Colon (tissue), 2 donors: ENCODE measurements around the gene TSC22D4.
"Not testable (repeated sequence)": the region's sequence is repeated elsewhere in the genome, so short reads cannot be mapped to it uniquely, and the experiment has no call there.

Source experiments
- FAIRE-seq: peaks from 2 replicates; lab custom pipeline; 2012; peaks lifted over from hg19 to GRCh38; lab: Jason Lieb, UNC
- donor health status: control.
- donor health status: control.

Gene TSC22D4

DNA sequence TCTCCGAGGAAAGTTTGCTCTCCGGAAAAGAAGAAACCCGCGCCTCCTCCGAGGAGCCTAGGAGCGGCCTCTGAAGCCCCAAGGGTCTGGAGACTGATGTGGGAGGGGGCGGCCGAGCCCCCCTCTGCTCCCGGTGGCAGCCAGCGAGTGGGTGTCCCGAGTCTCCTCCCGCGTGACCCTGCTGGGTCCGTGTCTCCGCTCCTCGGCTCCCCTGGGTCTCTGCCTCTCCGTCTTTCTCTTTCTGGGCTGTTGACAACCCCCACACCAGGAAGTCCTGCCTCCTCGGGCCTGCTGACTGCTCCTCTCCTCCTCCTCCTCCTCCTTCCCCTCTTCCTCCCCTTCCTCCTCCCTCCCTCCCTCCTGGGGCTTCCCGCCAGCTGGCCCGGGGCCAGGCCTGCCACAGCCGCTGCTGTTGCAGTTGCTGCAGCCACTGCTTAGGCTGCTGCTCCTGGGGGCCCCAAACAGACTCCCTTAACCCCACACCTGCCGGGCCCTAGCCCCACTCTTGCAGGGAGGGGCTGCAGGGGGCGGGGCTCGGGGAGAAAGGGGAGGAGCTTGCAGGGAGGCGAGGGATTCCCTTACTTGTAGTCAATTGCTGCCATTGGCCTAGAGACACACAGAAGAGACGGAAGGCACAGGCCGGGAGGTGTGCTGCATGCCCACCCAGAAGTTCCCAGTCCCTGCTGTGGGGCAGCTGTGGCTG is at the start of gene TSC22D4:
Gene TSC22D4 (minus strand): TSS at position 257 of the 703 bp plus-strand sequence. CDS start 1,176 bp downstream, outside the sequence.
- FAIRE-seq, result no peak

DNA sequence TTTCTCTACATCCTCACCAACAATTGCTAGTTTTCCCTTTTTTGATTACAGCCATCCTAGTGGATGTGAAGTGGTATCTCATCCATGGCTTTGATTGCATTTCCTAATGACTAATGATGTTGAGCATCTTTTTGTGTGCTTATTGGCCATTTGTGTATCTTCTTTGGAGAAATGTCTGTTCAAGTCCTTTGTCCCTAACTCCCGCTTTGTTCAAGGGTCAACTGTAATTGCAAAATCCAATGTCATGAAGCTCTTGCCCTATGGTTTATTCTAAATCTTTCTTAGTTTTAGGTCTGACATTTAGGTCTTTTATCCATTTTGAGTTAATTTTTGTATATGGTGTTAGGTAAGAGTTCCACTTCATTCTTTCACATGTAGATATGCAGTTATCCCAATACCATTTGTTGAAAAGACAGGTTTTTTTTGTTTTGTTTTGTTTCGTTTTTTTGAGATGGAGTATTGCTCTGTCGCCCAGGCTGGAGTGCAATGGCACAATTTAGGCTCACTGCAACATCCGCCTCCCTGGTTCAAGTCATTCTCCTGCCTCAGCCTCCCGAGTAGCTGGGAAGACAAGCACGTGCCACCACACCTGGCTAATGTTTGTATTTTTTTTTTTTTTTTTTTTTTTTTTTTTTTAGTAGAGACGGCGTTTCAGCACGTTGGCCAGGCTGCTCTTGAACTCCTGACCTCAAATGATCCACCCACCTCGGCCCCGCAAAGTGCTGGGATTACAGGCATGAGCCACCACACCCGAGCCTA is 49.3 kb upstream of the TSC22D4 start:
- not testable (repeated sequence) for FAIRE-seq

GRCh38 chr7:100523192-100523591 is 44.2 kb upstream of the TSC22D4 start:
- FAIRE-seq, result not testable (repeated sequence)

DNA sequence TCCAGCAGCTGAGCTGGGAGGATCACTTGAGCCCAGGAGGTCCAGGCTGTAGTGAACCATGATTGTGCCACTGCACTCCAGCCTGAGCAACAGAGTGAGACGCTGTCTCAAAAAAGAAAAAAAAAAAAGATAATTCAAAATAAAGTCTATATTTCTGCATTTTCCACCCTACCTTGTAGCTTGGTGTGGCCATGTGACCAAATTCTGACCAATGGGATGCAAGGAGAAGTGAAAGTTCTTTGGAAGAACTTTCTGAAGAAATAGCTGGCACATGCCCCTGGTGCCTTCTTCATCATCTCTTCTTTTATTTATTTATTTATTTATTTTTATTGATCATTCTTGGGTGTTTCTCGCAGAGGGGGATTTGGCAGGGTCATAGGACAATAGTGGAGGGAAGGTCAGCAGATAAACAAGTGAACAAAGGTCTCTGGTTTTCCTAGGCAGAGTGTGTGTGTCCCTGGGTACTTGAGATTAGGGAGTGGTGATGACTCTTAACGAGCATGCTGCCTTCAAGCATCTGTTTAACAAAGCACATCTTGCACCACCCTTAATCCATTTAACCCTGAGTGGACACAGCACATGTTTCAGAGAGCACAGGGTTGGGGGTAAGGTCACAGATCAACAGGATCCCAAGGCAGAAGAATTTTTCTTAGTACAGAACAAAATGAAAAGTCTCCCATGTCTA is 43.0 kb upstream of the TSC22D4 start:
- FAIRE-seq, result not testable (repeated sequence)

DNA sequence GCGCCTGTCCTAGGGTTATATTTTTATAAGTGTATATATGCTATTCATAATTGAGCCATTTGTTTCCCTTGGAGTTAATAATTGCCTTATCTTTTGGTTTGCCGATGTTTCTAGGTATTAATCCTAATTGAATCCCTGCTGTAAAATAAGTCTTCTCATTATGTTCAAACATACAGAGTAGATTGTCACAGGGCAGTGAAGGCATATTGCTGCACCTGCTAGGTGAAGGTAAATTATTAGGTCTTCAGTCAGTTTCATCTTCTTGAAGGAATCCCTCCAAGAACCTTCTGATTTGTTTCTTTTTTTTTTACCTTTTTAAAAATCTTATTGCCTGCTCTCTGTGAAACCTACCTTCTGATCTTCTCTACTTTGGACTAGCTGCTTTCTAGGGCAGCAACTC is 42.1 kb upstream of the TSC22D4 start:
- FAIRE-seq, result no peak

DNA sequence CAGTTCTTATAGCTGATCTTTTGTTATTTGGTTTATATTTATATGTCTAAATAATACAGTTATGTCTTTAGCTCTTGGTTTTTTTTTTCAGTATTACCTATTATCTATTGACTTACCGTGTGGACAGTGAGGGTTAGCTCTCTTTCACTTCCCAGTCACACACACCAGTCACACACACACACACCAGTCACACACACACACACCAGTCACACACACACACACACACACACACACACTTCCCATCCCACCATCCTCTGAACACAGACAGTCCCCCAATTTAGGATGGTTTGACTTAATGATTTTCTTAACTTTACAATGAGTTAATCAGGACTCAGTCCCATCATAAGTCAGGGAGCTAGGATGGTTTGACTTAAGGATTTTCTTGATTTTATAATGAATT is 41.1 kb upstream of the TSC22D4 start:
- FAIRE-seq, result no peak

DNA sequence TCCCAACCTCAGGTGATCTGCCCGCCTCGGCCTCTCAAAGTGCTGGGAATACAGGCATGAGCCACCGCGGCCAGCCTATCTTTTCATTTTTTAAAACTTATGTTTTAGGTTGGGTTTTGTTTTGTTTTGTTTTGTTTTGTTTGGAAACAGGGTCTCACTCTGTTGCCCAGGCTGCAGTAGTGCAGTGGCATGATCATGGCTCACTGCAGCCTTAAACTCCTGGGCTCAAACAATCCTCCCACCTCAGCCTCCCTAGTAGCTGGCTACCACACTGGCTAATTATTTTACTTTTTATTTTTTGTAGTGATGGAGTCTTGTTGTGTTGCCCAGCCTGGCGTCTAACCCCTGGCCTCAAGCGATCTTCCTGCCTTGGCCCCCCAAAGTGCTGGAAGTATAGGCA is 40.6 kb upstream of the TSC22D4 start:
- no peak for FAIRE-seq

- FAIRE-seq, result no peak
Observed at GRCh38 chr7:100517305-100517704, 38.3 kb upstream of the TSC22D4 start.

DNA sequence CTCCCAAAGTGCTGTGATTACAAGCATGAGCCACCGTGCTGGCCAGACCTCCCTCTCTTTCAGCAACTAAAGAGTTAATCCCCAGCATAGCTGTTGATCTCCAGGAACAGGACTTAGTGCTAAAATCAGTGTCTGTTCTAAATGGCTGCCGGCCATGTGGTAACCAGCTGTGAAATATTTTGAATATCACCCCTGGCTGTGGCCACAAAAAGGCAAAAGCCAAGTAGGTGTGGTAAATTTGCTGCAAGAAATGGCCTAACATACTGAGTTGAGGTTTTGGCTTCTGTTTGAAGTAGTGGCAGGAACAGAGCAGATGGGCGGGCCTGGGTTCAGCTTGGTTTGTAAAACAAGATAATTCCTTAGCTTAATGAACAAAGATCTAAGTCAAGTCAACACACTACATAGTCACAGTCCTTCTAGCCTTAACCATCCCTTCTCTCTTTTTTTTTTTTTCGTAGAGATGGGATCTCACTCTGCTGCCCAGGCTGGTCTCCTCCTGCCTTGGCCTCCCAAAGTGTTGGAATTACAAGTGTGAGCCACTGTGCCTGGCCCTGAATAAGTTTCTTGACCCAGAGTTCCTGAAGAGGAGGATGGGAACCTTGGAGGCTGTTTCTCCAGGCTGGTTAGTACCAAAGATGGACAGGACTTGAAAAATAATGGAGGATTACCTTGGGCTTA is 37.3 kb upstream of the TSC22D4 start:
- no peak for FAIRE-seq

- no peak for FAIRE-seq
Observed at GRCh38 chr7:100515072-100515532, 36.1 kb upstream of the TSC22D4 start.

GRCh38 chr7:100513212-100513810 is 34.3 kb upstream of the TSC22D4 start:
- no peak for FAIRE-seq

- no peak for FAIRE-seq
Observed at GRCh38 chr7:100510437-100511239, 31.6 kb upstream of the TSC22D4 start.

DNA sequence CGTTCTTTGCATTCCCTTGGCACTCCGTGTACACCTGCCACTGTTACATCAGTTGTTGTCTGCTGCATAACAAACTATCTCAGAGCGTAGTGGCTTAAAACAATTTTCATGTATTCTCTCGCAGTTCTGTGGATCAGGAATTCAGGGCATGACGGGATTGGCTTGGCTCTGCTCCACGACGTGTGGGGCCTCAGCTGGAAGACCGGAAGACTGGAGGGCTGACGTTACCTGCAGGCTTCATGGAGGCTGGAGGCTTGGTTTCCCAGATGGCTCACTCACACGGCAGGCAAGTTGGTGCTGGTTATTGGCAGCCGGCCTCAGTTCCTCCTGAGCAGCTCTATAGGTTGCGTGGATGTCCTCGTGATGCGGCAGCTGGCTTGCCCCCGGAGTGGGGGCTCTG is 30.2 kb upstream of the TSC22D4 start:
- no peak for FAIRE-seq

GRCh38 chr7:100506356-100506923 is 27.4 kb upstream of the TSC22D4 start:
- no peak for FAIRE-seq

DNA sequence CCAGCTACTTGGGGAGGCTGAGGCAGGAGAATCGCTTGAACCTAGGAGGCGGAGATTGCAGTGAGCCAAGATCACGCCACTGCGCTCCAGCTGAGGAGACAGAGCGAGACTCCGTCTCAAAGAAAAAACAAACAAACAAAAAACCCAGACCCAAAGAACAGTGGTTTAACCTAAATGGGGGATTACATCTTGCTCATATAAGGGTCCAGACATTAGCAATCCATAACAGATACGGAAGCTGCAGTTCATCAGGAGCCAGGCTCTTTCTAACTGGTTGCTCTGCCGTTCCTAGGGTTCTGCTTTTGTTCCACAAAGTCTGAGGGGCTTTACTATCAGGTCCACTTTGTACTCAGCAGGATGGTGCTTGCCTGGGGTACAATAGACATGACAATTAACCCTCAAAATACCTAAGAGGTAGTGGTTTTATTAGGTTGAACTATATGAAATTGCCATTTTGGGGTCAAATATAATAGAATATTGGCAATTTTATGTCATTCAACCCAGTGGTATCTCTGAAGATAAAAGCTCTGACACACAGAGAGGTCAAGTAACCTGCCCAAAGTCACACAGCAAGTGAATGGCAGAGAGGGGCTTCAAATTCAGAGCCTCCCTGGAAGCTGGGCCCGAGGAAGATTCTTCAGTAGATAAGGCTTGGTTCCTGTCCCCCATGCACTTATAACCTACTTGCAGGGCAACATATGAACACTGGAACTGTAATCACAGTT is 26.0 kb upstream of the TSC22D4 start:
- no peak for FAIRE-seq

DNA sequence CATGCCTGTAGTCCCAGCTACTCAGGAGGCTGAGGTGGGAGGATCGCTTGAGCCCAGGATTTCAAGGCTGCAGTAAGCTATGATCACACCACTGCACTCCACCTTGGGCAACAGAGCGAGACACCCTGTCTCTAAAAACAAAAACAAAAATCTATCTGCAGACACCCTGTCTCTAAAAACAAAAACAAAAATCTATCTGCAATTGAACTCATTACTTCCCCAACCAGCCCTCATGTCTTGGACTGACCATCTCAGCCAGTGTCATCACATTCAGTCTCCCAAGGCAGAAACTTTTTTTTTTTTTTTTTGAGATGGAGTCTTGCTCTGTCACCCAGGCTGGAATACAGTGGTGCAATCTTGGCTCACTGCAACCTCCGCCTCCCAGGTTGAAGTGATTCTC is 25.0 kb upstream of the TSC22D4 start:
- FAIRE-seq, result not testable (repeated sequence)

GRCh38 chr7:100500743-100501142 is 21.7 kb upstream of the TSC22D4 start:
- FAIRE-seq, result not testable (repeated sequence)

- FAIRE-seq, result no peak
Observed at GRCh38 chr7:100496509-100496908, 17.5 kb upstream of the TSC22D4 start.

GRCh38 chr7:100493476-100494264 is 14.7 kb upstream of the TSC22D4 start:
- no peak for FAIRE-seq
